MM.1S (cell line): Measurements from ENCODE around the gene SNN.

Experiments used
- DNase-seq: peaks from one replicate; pipeline ENCODE4 v3.0.0-alpha.2; 2015
- H2AFZ ChIP-seq: fragments of 300-600 bp; sonication (generic); 2 replicates; pipeline ENCODE4 v1.6.0; 2016; ENCODE audit warnings: antibody characterized with exemption, low read length
- H3F3A ChIP-seq: fragments of 300-600 bp; sonication (generic); 2 replicates; pipeline ENCODE4 v1.6.1; 2016; ENCODE audit warnings: mild to moderate bottlenecking, antibody characterized with exemption, low read length, moderate library complexity, mixed read lengths; ENCODE audit not compliant: insufficient read depth
- H3K27ac ChIP-seq: fragments of 300-600 bp; sonication (generic); 2 replicates; pipeline ENCODE4 v1.5.1; 2016; ENCODE audit warnings: mild to moderate bottlenecking, low read length
- H3K27me3 ChIP-seq: fragments of 300-600 bp; sonication (generic); replicated peaks from 2 replicates; pipeline ENCODE4 v1.6.0; 2016; ENCODE audit warnings: low read length; ENCODE audit not compliant: insufficient read depth
- H3K36me3 ChIP-seq: fragments of 300-600 bp; sonication (generic); replicated peaks from 2 replicates; pipeline ENCODE4 v1.6.1; 2016; ENCODE audit warnings: mild to moderate bottlenecking, low read length, mixed read lengths; ENCODE audit not compliant: insufficient read depth
- H3K4me1 ChIP-seq: fragments of 300-600 bp; sonication (generic); 2 replicates; pipeline ENCODE4 v1.6.1; 2016; ENCODE audit warnings: low read length, mixed read lengths
- H3K4me2 ChIP-seq: fragments of 300-600 bp; sonication (generic); 2 replicates; pipeline ENCODE4 v1.6.0; 2016; ENCODE audit warnings: low read depth, low read length
- H3K4me3 ChIP-seq: fragments of 300-600 bp; sonication (generic); 2 replicates; pipeline ENCODE4 v1.5.1; 2016; ENCODE audit warnings: low read length, mixed read lengths
- H3K79me2 ChIP-seq: fragments of 300-600 bp; sonication (generic); 2 replicates; pipeline ENCODE4 v1.6.1; 2016; ENCODE audit warnings: mixed run types, low read length, mixed read lengths
- H3K9ac ChIP-seq: fragments of 300-600 bp; sonication (generic); 2 replicates; pipeline ENCODE4 v1.6.1; 2016; ENCODE audit warnings: low read length, mixed read lengths
- H3K9me2 ChIP-seq: fragments of 300-600 bp; sonication (generic); replicated peaks from 2 replicates; pipeline ENCODE4 v1.6.1; 2016; ENCODE audit warnings: mild to moderate bottlenecking, low read length, mixed read lengths; ENCODE audit not compliant: insufficient read depth
- H3K9me3 ChIP-seq: fragments of 300-600 bp; sonication (generic); replicated peaks from 2 replicates; pipeline ENCODE4 v1.6.1; 2016; ENCODE audit warnings: mild to moderate bottlenecking, low read length, mixed read lengths; ENCODE audit not compliant: insufficient read depth
- H4K20me1 ChIP-seq: fragments of 300-600 bp; sonication (generic); 2 replicates; pipeline ENCODE4 v1.6.1; 2016; ENCODE audit warnings: mild to moderate bottlenecking, low read length, moderate library complexity, mixed read lengths; ENCODE audit not compliant: insufficient read depth
- CTCF ChIP-seq: fragments of 300-600 bp; sonication (generic); IDR thresholded peaks from 2 replicates; pipeline ENCODE4 v1.5.1; 2016; ENCODE audit warnings: antibody characterized with exemption, low read length, mixed read lengths
- EZH2 ChIP-seq: fragments of 300-600 bp; sonication (generic); optimal IDR thresholded peaks from 2 replicates; pipeline ENCODE3; 2017; ENCODE audit warnings: low read depth, mild to moderate bottlenecking, antibody characterized with exemption, low read length, mixed read lengths
- EZH2phosphoT487 ChIP-seq: fragments of 300-600 bp; sonication (generic); IDR thresholded peaks from 2 replicates; pipeline ENCODE4 v1.6.1; 2018; ENCODE audit warnings: antibody characterized with exemption, low read length

SNN gene

GRCh38 chr16:11621539-11621919 lies 46.7 kb upstream of the SNN start:
- Histone ChIP-seq H3F3A (peaks cover 44% of the 10 kb centered on the region), H3K4me3 (peak overlapping the region; percentile 52), H3K27me3 (no peaks in the 10 kb centered on the region), H4K20me1 (no peaks in the 10 kb centered on the region), H2AFZ (peak overlapping the region; percentile 93), H3K9me3 (no peaks in the 10 kb centered on the region), H3K9me2 (no peaks in the 10 kb centered on the region), H3K9ac (peak overlapping the region; percentile 79), H3K4me2 (peak overlapping the region; percentile 91), H3K36me3 (no peaks in the 10 kb centered on the region), H3K79me2 (no peaks in the 10 kb centered on the region), H3K27ac (peak overlapping the region; percentile 94), H3K4me1 (peaks cover 47% of the 10 kb centered on the region)
- TF ChIP-seq CTCF, result no peak
- no peak for TF ChIP-seq EZH2phosphoT487
- TF ChIP-seq EZH2, result no peak
- DNase-seq, result no peak

- no peaks in the 10 kb centered on the region for H3K27me3 ChIP-seq
- no peaks in the 10 kb centered on the region for H3K79me2 ChIP-seq
- H3K9me3 ChIP-seq, result no peaks in the 10 kb centered on the region
- peak; percentile 56 for DNase-seq
- peak overlapping the region; percentile 94 for H3K27ac ChIP-seq
- peaks cover 47% of the 10 kb centered on the region for H3K4me1 ChIP-seq
- no peaks in the 10 kb centered on the region for H3K9me2 ChIP-seq
- TF ChIP-seq EZH2phosphoT487, result no peak
- TF ChIP-seq CTCF, result no peak
- no peak for TF ChIP-seq EZH2
- no peaks in the 10 kb centered on the region for H3K36me3 ChIP-seq
- H3K9ac ChIP-seq, result peak overlapping the region; percentile 79
- peak overlapping the region; percentile 91 for H3K4me2 ChIP-seq
- peak overlapping the region; percentile 52 for H3K4me3 ChIP-seq
- H3F3A ChIP-seq, result peaks cover 44% of the 10 kb centered on the region
- H2AFZ ChIP-seq, result peak overlapping the region; percentile 93
- H4K20me1 ChIP-seq, result no peaks in the 10 kb centered on the region
These were observed 46.2 kb upstream of the SNN start for GRCh38 chr16:11621920-11622651.

- no peaks in the 10 kb centered on the region for H3K9me3 ChIP-seq
- TF ChIP-seq EZH2 (no peak), CTCF (no peak), EZH2phosphoT487 (no peak)
- peak overlapping the region; percentile 56 for H3K4me2 ChIP-seq
- H3K27ac ChIP-seq, result peak overlapping the region; percentile 98
- H2AFZ ChIP-seq, result 0 out of 2 replicates have a peak overlapping the region, but pooled peaks have one; percentile 7
- no peaks in the 10 kb centered on the region for H3K9me2 ChIP-seq
- H3K9ac ChIP-seq, result peak overlapping the region; percentile 72
- peak; percentile 88 for DNase-seq
- no peaks in the 10 kb centered on the region for H3K27me3 ChIP-seq
- H4K20me1 ChIP-seq, result no peaks in the 10 kb centered on the region
- peaks cover 46% of the 10 kb centered on the region for H3K4me1 ChIP-seq
- H3K4me3 ChIP-seq, result peak overlapping the region; percentile 39
- H3K36me3 ChIP-seq, result no peaks in the 10 kb centered on the region
- H3F3A ChIP-seq, result peaks cover 36% of the 10 kb centered on the region
- no peaks in the 10 kb centered on the region for H3K79me2 ChIP-seq
These were observed 44.0 kb upstream of the SNN start for GRCh38 chr16:11624205-11624604.
